Measurements from ENCODE around the gene ANKRD24.

DNA sequence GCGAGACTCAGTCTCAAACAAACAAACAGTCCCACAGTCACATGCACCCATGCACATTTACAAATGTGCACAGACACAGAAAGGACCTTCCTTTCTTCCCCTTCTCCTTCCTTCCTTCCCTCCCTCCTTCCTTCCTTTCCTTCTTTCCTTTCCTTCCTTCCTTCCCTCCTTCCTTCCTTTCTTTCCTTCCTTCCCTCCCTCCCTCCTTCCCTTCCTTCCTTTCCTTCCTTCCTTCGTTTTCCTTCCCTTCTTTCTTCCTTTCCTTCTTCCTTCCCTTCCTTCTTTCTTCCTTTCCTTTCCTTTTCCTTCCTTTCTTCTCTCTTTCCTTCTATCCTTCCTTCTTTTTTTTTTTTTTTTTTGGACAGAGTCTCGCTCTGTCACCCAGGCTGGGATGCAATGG, 30.6 kb downstream of the ANKRD24 start:
- TF ChIP-seq CTCF (IDR thresholded peaks at IDR 0.05) (no peak), TAF1 (IDR thresholded peaks at IDR 0.05; ENCODE audit: borderline replicate concordance, low read depth, low read length) (no peak), SIN3A (IDR thresholded peaks at IDR 0.05; ENCODE audit: borderline replicate concordance, low read depth, low read length) (no peak), SMC3 (IDR thresholded peaks at IDR 0.05; ENCODE audit: low read depth, low read length) (no peak), EP300 (IDR thresholded peaks at IDR 0.05; ENCODE audit: borderline replicate concordance in 1 of 2, low read depth in 1 of 2, low read length in 1 of 2) (no peak), NFIC (IDR thresholded peaks at IDR 0.05; ENCODE audit: borderline replicate concordance) (no peak), RCOR1 (IDR thresholded peaks at IDR 0.05; ENCODE audit: low read length) (no peak), MEF2A (IDR thresholded peaks at IDR 0.05; ENCODE audit: borderline replicate concordance, low read depth) (no peak), EZH2phosphoT487 (IDR thresholded peaks at IDR 0.05; ENCODE audit: borderline replicate concordance, low read depth) (no peak)
- TF ChIP-seq, protein P1, sequence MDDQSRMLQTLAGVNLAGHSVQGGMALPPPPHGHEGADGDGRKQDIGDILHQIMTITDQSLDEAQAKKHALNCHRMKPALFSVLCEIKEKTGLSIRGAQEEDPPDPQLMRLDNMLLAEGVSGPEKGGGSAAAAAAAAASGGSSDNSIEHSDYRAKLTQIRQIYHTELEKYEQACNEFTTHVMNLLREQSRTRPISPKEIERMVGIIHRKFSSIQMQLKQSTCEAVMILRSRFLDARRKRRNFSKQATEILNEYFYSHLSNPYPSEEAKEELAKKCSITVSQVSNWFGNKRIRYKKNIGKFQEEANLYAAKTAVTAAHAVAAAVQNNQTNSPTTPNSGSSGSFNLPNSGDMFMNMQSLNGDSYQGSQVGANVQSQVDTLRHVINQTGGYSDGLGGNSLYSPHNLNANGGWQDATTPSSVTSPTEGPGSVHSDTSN (IDR thresholded peaks at IDR 0.05): no peak
- TF ChIP-seq, protein P2, sequence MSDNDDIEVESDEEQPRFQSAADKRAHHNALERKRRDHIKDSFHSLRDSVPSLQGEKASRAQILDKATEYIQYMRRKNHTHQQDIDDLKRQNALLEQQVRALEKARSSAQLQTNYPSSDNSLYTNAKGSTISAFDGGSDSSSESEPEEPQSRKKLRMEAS (IDR thresholded peaks at IDR 0.05; ENCODE audit: low read depth): no peak
- TF ChIP-seq, protein P3, sequence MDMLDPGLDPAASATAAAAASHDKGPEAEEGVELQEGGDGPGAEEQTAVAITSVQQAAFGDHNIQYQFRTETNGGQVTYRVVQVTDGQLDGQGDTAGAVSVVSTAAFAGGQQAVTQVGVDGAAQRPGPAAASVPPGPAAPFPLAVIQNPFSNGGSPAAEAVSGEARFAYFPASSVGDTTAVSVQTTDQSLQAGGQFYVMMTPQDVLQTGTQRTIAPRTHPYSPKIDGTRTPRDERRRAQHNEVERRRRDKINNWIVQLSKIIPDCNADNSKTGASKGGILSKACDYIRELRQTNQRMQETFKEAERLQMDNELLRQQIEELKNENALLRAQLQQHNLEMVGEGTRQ (IDR thresholded peaks at IDR 0.05; ENCODE audit: borderline replicate concordance, low read depth, low read length): no peak
- TF ChIP-seq, protein P4, sequence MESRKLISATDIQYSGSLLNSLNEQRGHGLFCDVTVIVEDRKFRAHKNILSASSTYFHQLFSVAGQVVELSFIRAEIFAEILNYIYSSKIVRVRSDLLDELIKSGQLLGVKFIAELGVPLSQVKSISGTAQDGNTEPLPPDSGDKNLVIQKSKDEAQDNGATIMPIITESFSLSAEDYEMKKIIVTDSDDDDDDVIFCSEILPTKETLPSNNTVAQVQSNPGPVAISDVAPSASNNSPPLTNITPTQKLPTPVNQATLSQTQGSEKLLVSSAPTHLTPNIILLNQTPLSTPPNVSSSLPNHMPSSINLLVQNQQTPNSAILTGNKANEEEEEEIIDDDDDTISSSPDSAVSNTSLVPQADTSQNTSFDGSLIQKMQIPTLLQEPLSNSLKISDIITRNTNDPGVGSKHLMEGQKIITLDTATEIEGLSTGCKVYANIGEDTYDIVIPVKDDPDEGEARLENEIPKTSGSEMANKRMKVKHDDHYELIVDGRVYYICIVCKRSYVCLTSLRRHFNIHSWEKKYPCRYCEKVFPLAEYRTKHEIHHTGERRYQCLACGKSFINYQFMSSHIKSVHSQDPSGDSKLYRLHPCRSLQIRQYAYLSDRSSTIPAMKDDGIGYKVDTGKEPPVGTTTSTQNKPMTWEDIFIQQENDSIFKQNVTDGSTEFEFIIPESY (IDR thresholded peaks at IDR 0.05; ENCODE audit: borderline replicate concordance, low read depth): no peak

Data from SK-N-SH (cell line).